Nephron (organoid): ENCODE data around the gene FAAP24.
A peak's percentile ranks its signal among the peaks of the same experiment; 100 is the strongest.
"Not testable (repeated sequence)": the region's sequence is repeated elsewhere in the genome, so short reads cannot be mapped to it uniquely, and the experiment has no call there.

Source experiments
- H3K27ac Mint-ChIP-seq, 3 experiments: 2 replicates each; pipeline ENCODE4 v1.8.0; 2020; ENCODE audit warnings: mixed read lengths in 3 of 3, mild to moderate bottlenecking in 2 of 3, moderate library complexity in 1 of 3
- H3K27me3 Mint-ChIP-seq: 2 replicates; pipeline ENCODE4 v1.8.0; 2021; ENCODE audit warnings: low read depth, mild to moderate bottlenecking, moderate library complexity, mixed read lengths
- H3K36me3 Mint-ChIP-seq: 2 replicates; pipeline ENCODE4 v1.8.0; 2020; ENCODE audit warnings: low read depth, mixed read lengths
- H3K4me1 Mint-ChIP-seq: 2 replicates; pipeline ENCODE4 v1.8.0; 2020; ENCODE audit warnings: mixed read lengths
- H3K4me3 Mint-ChIP-seq, 3 experiments: 2 replicates each; pipeline ENCODE4 v1.8.0; 2020; ENCODE audit warnings: mild to moderate bottlenecking in 3 of 3, mixed read lengths in 3 of 3, moderate library complexity in 2 of 3
- H3K9me3 Mint-ChIP-seq: 2 replicates; pipeline ENCODE4 v1.8.0; 2020; ENCODE audit warnings: mixed read lengths
- TF ChIP-seq, protein P1 (sequence below), 3 experiments: fragments of 200-600 bp; sonication (generic); IDR thresholded peaks; one replicate each; pipeline ENCODE4 v1.5.0; 2021; ENCODE audit warnings: antibody characterized with exemption in 3 of 3; ENCODE audit not compliant: unreplicated experiment in 3 of 3

FAAP24 gene

DNA sequence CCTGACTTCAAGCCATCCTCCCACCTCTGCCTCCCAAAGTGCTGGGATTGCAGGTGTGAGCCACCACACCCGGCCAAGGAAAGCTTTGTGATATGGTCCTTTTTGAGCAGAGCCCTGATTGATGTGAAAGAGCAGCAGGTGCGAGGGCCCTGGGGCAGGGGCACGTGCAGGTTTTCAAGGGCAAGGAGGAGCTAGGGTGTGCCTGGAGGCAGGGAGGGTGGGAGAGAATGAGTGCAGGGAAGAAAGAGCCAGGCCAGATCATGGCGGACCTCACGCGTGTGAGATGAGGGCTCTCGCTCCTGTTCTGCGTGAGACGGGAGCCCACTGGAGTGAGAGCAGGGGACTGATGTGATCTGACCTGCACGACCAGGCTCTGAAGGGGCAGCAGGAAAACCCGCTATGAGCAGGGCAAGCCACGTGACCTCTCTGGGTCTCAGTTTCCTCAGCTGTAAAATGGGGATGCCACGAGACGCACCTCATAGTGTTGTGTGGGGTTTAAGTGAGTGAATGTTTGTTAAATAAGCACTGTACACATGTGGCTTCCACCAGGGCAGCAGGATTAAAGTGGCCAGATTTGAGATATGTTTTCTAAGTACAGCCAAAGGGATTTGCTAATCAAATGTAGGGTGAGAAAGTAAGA lies 25.8 kb downstream of the FAAP24 start:
- Mint-ChIP-seq H3K27me3 (no peaks in the 10 kb centered on the region), H3K4me1 (no peaks in the 10 kb centered on the region), H3K4me3 (no peak overlapping the region), H3K27ac (no peak overlapping the region), H3K36me3 (peaks cover 8% of the 10 kb centered on the region), H3K9me3 (no peaks in the 10 kb centered on the region)
- TF ChIP-seq, protein P1, sequence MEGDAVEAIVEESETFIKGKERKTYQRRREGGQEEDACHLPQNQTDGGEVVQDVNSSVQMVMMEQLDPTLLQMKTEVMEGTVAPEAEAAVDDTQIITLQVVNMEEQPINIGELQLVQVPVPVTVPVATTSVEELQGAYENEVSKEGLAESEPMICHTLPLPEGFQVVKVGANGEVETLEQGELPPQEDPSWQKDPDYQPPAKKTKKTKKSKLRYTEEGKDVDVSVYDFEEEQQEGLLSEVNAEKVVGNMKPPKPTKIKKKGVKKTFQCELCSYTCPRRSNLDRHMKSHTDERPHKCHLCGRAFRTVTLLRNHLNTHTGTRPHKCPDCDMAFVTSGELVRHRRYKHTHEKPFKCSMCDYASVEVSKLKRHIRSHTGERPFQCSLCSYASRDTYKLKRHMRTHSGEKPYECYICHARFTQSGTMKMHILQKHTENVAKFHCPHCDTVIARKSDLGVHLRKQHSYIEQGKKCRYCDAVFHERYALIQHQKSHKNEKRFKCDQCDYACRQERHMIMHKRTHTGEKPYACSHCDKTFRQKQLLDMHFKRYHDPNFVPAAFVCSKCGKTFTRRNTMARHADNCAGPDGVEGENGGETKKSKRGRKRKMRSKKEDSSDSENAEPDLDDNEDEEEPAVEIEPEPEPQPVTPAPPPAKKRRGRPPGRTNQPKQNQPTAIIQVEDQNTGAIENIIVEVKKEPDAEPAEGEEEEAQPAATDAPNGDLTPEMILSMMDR (IDR thresholded peaks at IDR 0.05; ENCODE audit: unreplicated experiment in 3 of 3): no peak

DNA sequence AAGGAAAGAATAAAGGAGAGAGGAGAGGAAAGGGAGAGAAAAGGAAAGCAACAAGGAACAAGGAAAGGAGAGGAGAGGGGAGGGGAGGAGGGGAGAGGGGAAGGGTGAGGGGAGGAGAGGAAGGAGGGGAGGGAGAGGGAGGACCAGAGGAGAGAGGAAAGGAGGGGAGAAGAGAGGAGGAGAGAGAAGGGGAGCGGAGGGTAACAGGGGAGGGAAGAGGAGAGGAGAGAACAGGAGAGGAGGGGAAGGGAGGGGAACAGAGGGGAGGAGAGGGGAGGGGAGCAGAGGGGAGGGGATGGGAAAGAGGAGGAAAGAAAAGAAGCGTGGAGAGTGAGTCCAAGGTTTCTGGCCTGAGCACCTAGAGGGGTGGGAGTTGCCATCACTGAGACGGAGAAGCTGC lies 26.7 kb downstream of the FAAP24 start:
- peak overlapping the region in 1 of 3 experiments; percentile 5 for H3K27ac Mint-ChIP-seq
- H3K9me3 Mint-ChIP-seq: no peaks in the 10 kb centered on the region
- no peaks in the 10 kb centered on the region for H3K4me1 Mint-ChIP-seq

GRCh38 chr19:33000510-33000909 lies 28.5 kb downstream of the FAAP24 start:
- Mint-ChIP-seq H3K27ac (no peak overlapping the region), H3K9me3 (no peaks in the 10 kb centered on the region), H3K4me1 (peaks cover 4% of the 10 kb centered on the region), H3K36me3 (peaks cover 12% of the 10 kb centered on the region), H3K4me3 (no peak overlapping the region), H3K27me3 (no peaks in the 10 kb centered on the region)
- TF ChIP-seq, protein P1 (IDR thresholded peaks at IDR 0.05; ENCODE audit: unreplicated experiment in 3 of 3): no peak

More for the DNA sequence above, 26.7 kb downstream of the FAAP24 start:
- Mint-ChIP-seq H3K4me3 (no peak overlapping the region), H3K36me3 (peaks cover 10% of the 10 kb centered on the region), H3K27me3 (no peaks in the 10 kb centered on the region)
- TF ChIP-seq, protein P1 (IDR thresholded peaks at IDR 0.05; ENCODE audit: unreplicated experiment in 3 of 3): no peak

- no peak overlapping the region for H3K27ac Mint-ChIP-seq
- no peak overlapping the region for H3K4me3 Mint-ChIP-seq
- TF ChIP-seq, protein P1 (IDR thresholded peaks at IDR 0.05; ENCODE audit: unreplicated experiment in 3 of 3): no peak
- H3K4me1 Mint-ChIP-seq: peaks cover 5% of the 10 kb centered on the region
- H3K27me3 Mint-ChIP-seq: no peaks in the 10 kb centered on the region
- H3K36me3 Mint-ChIP-seq: peaks cover 14% of the 10 kb centered on the region
- H3K9me3 Mint-ChIP-seq: no peaks in the 10 kb centered on the region
Observed at GRCh38 chr19:33000910-33001309, 28.9 kb downstream of the FAAP24 start.

DNA sequence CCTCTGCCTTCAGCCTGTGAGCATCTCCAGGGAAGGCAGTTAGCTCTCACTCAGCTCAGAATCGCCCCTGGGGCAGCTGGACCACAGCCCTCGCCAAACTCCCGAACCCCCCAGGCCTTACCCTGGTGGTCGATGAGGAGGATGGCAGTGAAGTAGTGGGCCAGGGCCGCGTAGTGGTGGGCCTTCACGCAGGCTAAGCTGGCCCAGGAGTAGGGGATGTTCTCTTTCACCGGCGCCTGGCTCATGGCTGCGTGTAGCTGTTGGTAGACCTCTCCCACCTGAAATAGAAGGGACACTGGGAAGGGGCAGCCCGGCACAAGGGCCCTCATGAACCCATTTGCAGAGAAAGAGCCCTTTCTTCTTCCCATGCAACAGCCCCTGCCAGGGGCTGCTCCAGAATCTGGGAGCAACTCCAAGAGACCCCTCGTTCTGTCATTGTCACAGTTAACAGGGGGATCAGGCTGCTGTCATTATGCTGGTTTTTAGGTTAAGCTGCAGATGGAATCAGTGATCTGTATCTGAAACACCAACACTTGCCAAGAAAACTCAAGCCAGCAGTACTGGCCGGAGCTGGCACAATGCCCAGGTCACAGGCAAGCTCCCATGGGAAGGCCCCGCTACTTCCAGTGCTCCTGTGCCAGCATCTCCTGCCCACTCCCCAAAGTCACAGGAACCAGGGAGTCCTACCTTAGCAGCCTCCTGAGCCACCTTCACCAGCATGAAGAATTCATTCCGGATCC lies 30.3 kb downstream of the FAAP24 start:
- not testable (repeated sequence) for H3K9me3 Mint-ChIP-seq, H3K36me3 Mint-ChIP-seq, H3K27me3 Mint-ChIP-seq, H3K4me3 Mint-ChIP-seq, H3K4me1 Mint-ChIP-seq
- H3K27ac Mint-ChIP-seq: peak overlapping the region; percentile 35 to 89 (median 37)

GRCh38 chr19:33003424-33004024 lies 31.5 kb downstream of the FAAP24 start:
- H3K27me3 Mint-ChIP-seq, H3K4me1 Mint-ChIP-seq, H3K36me3 Mint-ChIP-seq, H3K4me3 Mint-ChIP-seq, H3K9me3 Mint-ChIP-seq: not testable (repeated sequence)
- H3K27ac Mint-ChIP-seq: peak overlapping the region; percentile 35 to 89 (median 37)
